Choroid plexus epithelial cell (primary cell): ENCODE results near the gene CARD9.
"Not testable (repeated sequence)": the region's sequence is repeated elsewhere in the genome, so short reads cannot be mapped to it uniquely, and the experiment has no call there.

Experiments used
- DNase-seq: peaks from one replicate; pipeline ENCODE4 v3.0.0-alpha.2; 2010; ENCODE audit warnings: low read depth
- H3K4me3 ChIP-seq: 2 replicates; pipeline ENCODE4 v1.5.1; 2011; ENCODE audit warnings: low read depth, mild to moderate bottlenecking, control low read depth, low read length, moderate library complexity
- TF ChIP-seq, protein P1 (sequence below): conservative IDR thresholded peaks from 2 replicates; pipeline ENCODE4 v1.5.1; 2011; ENCODE audit warnings: low read depth, mild to moderate bottlenecking, control low read depth, inconsistent platforms, low read length, moderate library complexity

CARD9 gene

DNA sequence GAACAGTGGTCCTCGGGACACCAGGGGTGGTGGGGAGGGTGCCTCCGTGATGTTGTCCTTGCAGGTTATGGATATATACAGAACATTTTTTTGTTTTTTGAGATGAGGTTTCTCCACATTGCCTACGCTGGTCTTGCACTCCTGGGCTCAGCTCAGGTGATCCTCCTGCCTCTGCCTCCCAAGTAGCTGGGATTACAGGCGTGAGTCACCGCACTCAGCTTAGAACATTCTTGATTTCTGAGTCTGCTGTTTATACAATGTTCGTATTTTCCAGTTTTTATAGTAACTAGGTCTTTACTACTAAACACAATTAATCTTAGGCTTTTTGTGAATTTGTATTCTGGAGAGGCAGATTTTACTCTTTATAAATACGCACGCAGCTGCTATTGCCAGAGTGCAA is 43.0 kb upstream of the CARD9 start:
- no peak for DNase-seq
- no peak overlapping the region for H3K4me3 ChIP-seq
- TF ChIP-seq, protein P1, sequence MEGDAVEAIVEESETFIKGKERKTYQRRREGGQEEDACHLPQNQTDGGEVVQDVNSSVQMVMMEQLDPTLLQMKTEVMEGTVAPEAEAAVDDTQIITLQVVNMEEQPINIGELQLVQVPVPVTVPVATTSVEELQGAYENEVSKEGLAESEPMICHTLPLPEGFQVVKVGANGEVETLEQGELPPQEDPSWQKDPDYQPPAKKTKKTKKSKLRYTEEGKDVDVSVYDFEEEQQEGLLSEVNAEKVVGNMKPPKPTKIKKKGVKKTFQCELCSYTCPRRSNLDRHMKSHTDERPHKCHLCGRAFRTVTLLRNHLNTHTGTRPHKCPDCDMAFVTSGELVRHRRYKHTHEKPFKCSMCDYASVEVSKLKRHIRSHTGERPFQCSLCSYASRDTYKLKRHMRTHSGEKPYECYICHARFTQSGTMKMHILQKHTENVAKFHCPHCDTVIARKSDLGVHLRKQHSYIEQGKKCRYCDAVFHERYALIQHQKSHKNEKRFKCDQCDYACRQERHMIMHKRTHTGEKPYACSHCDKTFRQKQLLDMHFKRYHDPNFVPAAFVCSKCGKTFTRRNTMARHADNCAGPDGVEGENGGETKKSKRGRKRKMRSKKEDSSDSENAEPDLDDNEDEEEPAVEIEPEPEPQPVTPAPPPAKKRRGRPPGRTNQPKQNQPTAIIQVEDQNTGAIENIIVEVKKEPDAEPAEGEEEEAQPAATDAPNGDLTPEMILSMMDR = no peak

DNA sequence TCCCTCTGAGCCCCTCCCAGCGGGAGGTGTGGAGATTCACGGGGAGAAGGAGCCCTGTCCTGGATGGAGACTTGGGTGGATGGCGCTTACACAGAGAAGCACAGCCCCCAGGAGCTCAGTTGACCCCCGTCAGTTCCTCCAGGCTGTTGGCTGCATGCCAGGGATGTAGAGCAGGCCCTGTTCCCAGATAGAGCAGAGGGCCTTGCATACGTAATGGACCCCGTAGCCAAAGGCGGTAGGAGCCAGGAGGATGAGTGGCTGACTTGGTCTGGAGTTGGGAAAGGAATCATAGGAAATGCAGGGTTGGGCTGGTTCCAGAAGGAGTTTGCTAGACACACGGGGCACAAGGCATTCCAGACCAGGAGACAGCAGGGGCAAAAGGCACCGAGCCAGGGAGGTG is 39.5 kb upstream of the CARD9 start:
- TF ChIP-seq, protein P1 = no peak
- peak; percentile 10 for DNase-seq

DNA sequence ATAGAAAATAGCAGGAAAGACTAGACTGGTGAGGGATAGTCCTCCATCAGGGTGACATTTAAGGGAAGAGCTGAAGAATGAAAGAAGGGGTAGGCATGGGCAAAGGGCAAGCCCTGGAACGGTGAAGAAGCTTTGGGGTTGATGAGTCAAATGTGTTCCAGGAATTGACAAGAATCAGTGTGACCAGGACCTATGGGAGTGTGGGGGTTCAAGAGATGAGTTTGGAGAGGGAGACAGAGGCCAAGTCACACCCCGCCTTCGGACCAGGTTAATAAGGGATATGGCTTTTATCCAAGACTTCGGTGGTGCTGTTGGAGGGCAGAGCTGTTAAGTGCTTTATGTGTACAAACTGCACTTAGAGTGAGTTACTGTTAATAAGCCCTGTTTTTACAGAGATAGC is 37.9 kb upstream of the CARD9 start:
- peak overlapping the region; percentile 93 for H3K4me3 ChIP-seq
- TF ChIP-seq, protein P1 = no peak
- DNase-seq = no peak

More for the DNA sequence above, 39.5 kb upstream of the CARD9 start:
- H3K4me3 ChIP-seq = no peak overlapping the region

DNA sequence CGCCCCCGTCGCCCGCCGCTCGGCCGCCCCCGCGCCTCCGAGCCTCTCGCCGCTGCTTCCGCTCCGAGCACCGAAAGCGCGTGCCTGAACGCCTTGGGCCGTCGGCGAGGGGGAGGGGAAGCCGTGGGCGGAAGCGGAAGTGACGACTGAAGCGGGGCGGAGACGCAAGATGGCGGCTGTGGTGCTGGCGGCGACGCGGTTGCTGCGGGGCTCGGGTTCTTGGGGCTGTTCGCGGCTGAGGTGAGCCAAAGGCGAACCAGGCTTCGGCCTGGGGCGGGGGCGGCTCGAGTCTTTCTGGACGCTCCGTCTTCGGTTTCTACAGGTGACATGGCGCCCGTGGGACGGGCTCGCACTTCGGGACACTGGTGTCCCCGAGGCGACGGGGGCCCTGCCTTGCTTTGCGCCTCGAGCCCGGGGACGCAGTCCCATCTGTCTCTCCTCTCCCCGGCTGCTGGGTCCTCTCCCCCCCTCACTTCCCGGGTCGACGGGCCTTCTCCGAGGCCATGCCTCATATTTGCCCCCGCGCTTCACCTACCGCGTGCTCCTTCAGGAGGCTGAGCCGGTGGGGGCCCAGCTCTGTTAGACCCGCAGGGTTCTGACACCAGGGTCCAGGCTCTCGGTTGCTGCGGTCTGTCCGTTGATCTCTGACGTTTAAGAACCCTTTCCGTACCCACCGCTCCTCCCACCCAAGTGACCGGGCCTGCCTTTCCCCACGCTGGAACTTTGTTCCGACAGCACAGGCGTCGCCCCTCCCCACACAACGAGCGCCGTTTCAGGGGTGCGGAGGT is 37.2 kb upstream of the CARD9 start, which contains the start of the genes ENTR1 and PMPCA:
ENTR1 (minus strand) TSS at position 115 of the 788 bp plus-strand sequence. CDS start 217 bp downstream, outside the sequence.
PMPCA (plus strand) TSS at position 159 of the 788 bp plus-strand sequence; CDS start at position 170, 11 bp downstream.
- TF ChIP-seq, protein P1 = no peak
- DNase-seq = peak; percentile 87
- H3K4me3 ChIP-seq = peak within 1 kb of the TSS; percentile 93

DNA sequence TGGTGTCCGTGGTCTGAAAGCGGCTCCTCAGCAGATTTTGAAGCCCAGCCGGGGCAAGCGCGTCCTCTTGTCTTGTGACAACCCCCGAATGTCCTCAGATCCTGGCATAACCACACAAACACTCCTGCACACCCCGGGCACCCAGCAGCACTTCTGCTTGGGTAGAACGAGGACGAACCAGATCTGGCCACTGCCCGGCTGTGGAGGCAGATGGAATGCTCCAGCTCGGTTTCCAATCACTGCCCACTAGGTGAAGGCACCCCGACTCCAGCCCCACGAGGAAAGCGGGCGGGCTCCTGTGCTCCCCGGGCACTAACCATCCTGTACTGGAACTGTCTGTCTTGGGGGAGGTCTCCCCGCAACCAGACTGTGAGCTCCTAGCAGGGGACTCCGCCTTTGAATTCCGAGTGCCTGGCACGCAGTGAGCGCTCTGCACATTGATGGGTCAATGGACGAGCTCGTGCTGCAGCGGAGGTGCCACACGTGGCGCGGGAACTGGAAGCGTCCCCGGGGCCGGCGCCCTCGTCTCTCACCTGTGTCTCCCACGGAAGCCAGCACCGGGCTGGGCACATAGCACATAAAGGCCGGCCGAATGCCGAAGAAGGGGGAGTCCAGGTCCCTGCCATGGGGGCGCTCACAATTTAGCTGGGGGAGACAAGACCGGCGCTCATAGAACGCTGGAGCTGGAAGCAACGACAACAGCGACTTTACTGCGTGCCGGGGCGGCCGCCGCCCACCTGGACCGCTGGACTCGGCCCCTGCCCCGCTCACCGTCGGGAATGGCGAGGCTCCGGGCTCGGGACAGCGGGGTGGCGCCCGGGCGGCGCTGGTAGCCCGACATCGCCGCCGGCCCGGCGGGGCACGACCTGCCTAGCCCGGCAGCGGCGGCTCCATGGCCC is 36.3 kb upstream of the CARD9 start:
- DNase-seq = peak; percentile 60
- peak overlapping the region; percentile 93 for H3K4me3 ChIP-seq
- TF ChIP-seq, protein P1 = no peak

DNA sequence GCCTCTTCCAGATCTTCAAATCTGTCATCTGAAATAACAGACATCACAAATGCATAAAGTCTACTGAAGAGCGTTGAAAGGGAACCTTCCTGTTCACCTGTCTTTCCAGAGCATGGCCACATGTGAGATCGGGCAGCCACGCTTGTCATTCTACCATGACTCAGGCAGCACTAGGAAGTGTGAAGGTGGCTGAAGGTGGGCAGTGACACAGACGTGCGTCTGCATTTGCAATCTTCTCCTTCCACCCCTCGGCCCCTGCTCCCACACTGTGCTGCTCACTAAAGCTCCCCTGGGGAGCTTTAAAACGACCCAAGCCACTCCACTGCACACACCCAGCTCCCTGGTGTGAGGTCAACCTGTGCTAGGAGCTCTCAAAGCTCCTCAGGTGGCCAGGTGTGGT is 34.4 kb upstream of the CARD9 start:
- no peak overlapping the region for H3K4me3 ChIP-seq
- TF ChIP-seq, protein P1 = no peak
- no peak for DNase-seq

DNA sequence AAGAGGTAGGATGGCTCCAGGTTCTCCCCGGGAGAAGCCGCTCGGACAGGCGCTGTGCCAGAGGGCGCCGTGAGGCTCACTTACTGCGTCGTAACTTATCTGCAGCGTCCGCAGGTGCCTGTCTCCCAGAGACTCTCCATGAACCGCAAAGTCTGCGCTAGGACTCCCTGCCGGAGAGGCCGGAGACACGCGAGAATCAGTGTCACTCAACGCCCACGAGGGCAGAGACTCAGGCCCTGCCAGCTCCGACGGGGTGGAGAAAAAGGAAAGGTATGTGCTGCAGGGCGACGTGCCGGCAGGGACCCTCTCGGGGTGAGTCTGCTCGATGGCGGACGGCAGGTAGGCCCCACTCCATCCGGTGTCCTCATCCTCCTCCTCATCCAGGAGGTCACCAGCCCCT is 33.6 kb upstream of the CARD9 start:
- not testable (repeated sequence) for H3K4me3 ChIP-seq, DNase-seq

DNA sequence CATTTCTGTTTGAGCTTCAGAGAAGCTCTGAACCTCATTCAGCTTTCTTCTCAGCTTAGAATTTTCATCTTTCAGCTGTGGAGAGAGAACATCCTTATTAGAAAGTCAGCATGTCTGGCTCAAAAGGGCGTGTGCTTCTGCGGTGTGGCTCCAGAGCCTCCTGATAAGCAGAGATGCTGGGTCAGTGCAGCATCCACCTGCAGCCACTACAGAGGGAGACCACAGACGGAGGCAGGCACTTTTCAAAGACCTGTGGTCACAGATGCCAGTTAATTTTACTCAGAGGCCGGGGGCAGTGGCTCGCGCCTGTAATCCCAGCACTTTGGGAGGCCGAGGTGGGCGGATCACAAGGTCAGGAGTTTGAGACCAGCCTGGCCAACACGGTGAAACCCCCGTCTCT is 32.4 kb upstream of the CARD9 start:
- not testable (repeated sequence) for H3K4me3 ChIP-seq, DNase-seq
